HepG2 (cell line): ENCODE results near the gene TMC4. TPM values are rescaled to one million over a fixed set of nuclear protein-coding genes. Genes with fewer than 3 reads are reported as not detected.

Source experiments
- AHDC1 ChIP-seq: sonication (generic); formaldehyde crosslinking; IDR thresholded peaks from 2 replicates; pipeline ENCODE4 v1.5.1; 2020; ENCODE audit warnings: mild to moderate bottlenecking, missing genetic modification reagents, borderline replicate concordance
- CBX2 ChIP-seq, 2 experiments: fragments of 200-600 bp in 1 of 2; sonication (generic); formaldehyde crosslinking in 1 of 2; IDR thresholded peaks; 2 replicates each; pipeline versions ENCODE4 v1.7.0 to v1.8.1; 2018 to 2022; ENCODE audit warnings: low read depth in 2 of 2, low read length in 1 of 2, mild to moderate bottlenecking in 1 of 2, missing genetic modification reagents in 1 of 2
- CENPBD1 ChIP-seq: sonication (generic); formaldehyde crosslinking; IDR thresholded peaks from 2 replicates; pipeline ENCODE4 v1.8.0; 2022; ENCODE audit warnings: missing genetic modification reagents, low read depth, mild to moderate bottlenecking, borderline replicate concordance
- SPEN ChIP-seq: sonication (generic); formaldehyde crosslinking; IDR thresholded peaks from 2 replicates; pipeline ENCODE4 v1.5.1; 2020; ENCODE audit warnings: low read depth, mild to moderate bottlenecking, missing genetic modification reagents
- ZBTB2 ChIP-seq: sonication (generic); formaldehyde crosslinking; IDR thresholded peaks from 2 replicates; pipeline ENCODE4 v1.8.0; 2022; ENCODE audit warnings: low read depth, missing genetic modification reagents
- ZBTB37 ChIP-seq: sonication (generic); formaldehyde crosslinking; IDR thresholded peaks from 2 replicates; pipeline ENCODE4 v1.4.0; 2020; ENCODE audit warnings: mild to moderate bottlenecking, missing genetic modification reagents
- ZBTB39 ChIP-seq: sonication (generic); formaldehyde crosslinking; IDR thresholded peaks from 2 replicates; pipeline ENCODE4 v1.5.0; 2020; ENCODE audit warnings: missing genetic modification reagents
- ZNF281 ChIP-seq: sonication (generic); formaldehyde crosslinking; IDR thresholded peaks from 2 replicates; pipeline ENCODE4 v1.4.0; 2020; ENCODE audit warnings: missing genetic modification reagents, borderline replicate concordance
- ZNF296 ChIP-seq: sonication (generic); formaldehyde crosslinking; conservative IDR thresholded peaks from 2 replicates; pipeline ENCODE4 v1.5.0; 2020; ENCODE audit warnings: mild to moderate bottlenecking, missing genetic modification reagents
- ZNF367 ChIP-seq: sonication (generic); formaldehyde crosslinking; IDR thresholded peaks from 2 replicates; pipeline ENCODE4 v1.4.0; 2020; ENCODE audit warnings: missing genetic modification reagents, borderline replicate concordance
- ZNF576 ChIP-seq: sonication (generic); formaldehyde crosslinking; IDR thresholded peaks from 2 replicates; pipeline ENCODE4 v1.4.0; 2020; ENCODE audit warnings: mild to moderate bottlenecking, missing genetic modification reagents
- ZNF615 ChIP-seq: sonication (generic); formaldehyde crosslinking; IDR thresholded peaks from 2 replicates; pipeline ENCODE4 v1.5.0; 2020; ENCODE audit warnings: mild to moderate bottlenecking, missing genetic modification reagents, borderline replicate concordance
- polyA plus RNA-seq, 8 experiments: library from polyadenylated mRNA; depleted of rRNA in 3 of 8; stranded (reverse) in 7 of 8; unstranded in 1 of 8; fragments of >200 nt; fragmentation: Illumina TruSeq in 4 of 8; extraction: Trizol in 4 of 8; gene quantifications; 2 replicates each; pipeline versions ENCODE4 v1.2.1 to v1.2.3, GENCODE V29; 2011 to 2016; ENCODE audit warnings: low read depth in 4 of 8, missing spikeins in 1 of 8, mixed read lengths in 1 of 8; ENCODE audit not compliant: insufficient read depth in 1 of 8
- total RNA-seq, 5 experiments: library from RNA; depleted of rRNA; stranded (reverse); fragments of >200 nt; fragmentation: Illumina TruSeq; extraction: Trizol; gene quantifications; 2 replicates each; pipeline ENCODE4 v1.2.3, GENCODE V29; 2016; ENCODE audit warnings: low read depth in 1 of 5

The TMC4 gene
- total and polyA plus RNA-seq, 2 of the 13 experiments (the other 11 are each of a cell fraction or from before 2014, with no cell fraction given) = 0.13 to 0.24 TPM

GRCh38 chr19:54189735-54190502 lies 17.0 kb upstream of the TMC4 start (continued):
- TF ChIP-seq SPEN (CRISPR knock-in tag) (no peak), ZBTB39 (CRISPR knock-in tag) (no peak), CBX2 (IDR thresholded peaks at IDR 0.05; ENCODE audit: low read depth, low read length) (no peak), CBX2 (CRISPR knock-in tag; IDR thresholded peaks at IDR 0.05; ENCODE audit: low read depth) (no peak), ZNF281 (no peak), ZNF576 (CRISPR knock-in tag) (no peak), ZBTB37 (CRISPR knock-in tag) (no peak), AHDC1 (CRISPR knock-in tag) (no peak), ZBTB2 (peak; percentile 74; the same call in 1 of the 2 replicates), ZNF615 (CRISPR knock-in tag) (no peak), CENPBD1 (no peak), ZNF296 (CRISPR knock-in tag) (no peak), ZNF367 (CRISPR knock-in tag) (no peak)
